Esophagus squamous epithelium (tissue), 4 donors: ENCODE measurements around the gene AKR1C2.
"Not testable (repeated sequence)": the region's sequence is repeated elsewhere in the genome, so short reads cannot be mapped to it uniquely, and the experiment has no call there.

Experiments used
- POLR2A ChIP-seq, 4 donors: fragments of 450-650 bp; IDR thresholded peaks; one replicate each; pipeline ENCODE4 v1.6.1; 2017; ENCODE audit warnings: antibody characterized with exemption in 4 of 4, mild to moderate bottlenecking in 4 of 4, moderate library complexity in 3 of 4
- TF ChIP-seq, protein P1 (sequence below), 6 experiments: fragments of 450-650 bp in 4 of 6; fragments of 200-600 bp in 2 of 6; sonication (generic) in 2 of 6; IDR thresholded peaks; one replicate each; pipeline ENCODE4 v1.5.1; 2016 to 2019; ENCODE audit warnings: antibody characterized with exemption in 6 of 6, mild to moderate bottlenecking in 4 of 6, moderate library complexity in 4 of 6

- peak in 1 of 4 donors; percentile 33 for TF ChIP-seq POLR2A (IDR thresholded peaks at IDR 0.05)
- TF ChIP-seq, protein P1, sequence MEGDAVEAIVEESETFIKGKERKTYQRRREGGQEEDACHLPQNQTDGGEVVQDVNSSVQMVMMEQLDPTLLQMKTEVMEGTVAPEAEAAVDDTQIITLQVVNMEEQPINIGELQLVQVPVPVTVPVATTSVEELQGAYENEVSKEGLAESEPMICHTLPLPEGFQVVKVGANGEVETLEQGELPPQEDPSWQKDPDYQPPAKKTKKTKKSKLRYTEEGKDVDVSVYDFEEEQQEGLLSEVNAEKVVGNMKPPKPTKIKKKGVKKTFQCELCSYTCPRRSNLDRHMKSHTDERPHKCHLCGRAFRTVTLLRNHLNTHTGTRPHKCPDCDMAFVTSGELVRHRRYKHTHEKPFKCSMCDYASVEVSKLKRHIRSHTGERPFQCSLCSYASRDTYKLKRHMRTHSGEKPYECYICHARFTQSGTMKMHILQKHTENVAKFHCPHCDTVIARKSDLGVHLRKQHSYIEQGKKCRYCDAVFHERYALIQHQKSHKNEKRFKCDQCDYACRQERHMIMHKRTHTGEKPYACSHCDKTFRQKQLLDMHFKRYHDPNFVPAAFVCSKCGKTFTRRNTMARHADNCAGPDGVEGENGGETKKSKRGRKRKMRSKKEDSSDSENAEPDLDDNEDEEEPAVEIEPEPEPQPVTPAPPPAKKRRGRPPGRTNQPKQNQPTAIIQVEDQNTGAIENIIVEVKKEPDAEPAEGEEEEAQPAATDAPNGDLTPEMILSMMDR (IDR thresholded peaks at IDR 0.05): not testable (repeated sequence)
Measured at GRCh38 chr10:5003127-5004029, at the start of gene AKR1C2.
